ENCODE results near the gene PRKACA. TPM values are rescaled to one million over a fixed set of nuclear protein-coding genes. Genes with fewer than 3 reads are reported as not detected.
"Not testable (repeated sequence)": the region's sequence is repeated elsewhere in the genome, so short reads cannot be mapped to it uniquely, and the experiment has no call there.

Gene PRKACA
- total and polyA plus RNA-seq, 7 donors = 33.6 to 59.1 (median 36.6) TPM

DNA sequence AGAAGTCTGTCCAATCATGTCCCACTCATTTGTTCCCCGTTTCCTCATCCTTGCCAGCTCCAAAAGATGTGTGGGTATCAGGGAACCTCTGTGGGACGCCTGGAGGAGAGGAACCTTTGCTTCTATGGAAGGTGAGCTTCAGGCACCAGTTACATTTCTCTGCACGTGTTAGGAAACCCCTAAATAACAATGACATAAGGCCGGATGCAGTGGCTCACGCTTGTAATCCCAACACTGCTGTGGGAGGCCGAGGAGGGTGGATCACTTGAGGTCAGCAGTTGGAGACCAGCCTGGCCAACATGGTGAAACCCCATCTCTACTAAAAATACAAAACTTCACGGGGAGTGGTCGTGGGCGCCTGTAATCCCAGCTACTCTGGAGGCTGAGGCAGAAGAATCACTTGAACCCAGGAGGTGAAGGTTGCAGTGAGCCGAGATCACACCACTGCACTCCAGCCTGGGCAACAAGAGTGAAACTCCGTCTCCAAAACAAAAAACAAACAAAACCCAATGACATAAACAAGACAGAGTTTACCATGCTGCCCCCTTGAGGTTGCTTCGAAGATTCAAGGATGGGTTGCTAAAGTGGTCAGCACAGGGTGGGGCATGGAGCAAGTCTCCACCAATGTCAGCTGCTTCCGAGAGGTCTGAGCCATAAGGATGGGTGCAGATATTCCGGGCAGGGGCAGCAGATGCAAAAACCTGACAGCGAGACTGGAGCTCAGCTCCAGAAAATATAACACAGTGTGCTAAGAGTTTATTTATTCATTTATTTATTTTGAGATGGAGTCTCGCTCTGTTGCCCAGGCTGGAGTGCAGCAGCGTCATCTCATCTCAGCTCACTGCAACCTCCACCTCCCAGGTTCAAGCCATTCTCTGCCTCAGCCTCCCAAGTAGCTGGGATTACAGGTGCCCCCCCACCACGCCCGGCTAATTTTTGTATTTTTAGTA is 74.6 kb downstream of the PRKACA start:
- H3K9me3 ChIP-seq, H3K27ac ChIP-seq, H3K36me3 ChIP-seq, H3K27me3 ChIP-seq, H3K4me3 ChIP-seq, DNase-seq, H3K4me1 ChIP-seq: not testable (repeated sequence)
- 68 to 70% methylated on average over 19 of the region's 19 CpGs for WGBS, 2 donors
- intact Hi-C loops (cut with DNase I) = loop anchor here (10.0 kb wide), 1 partner anchor 448 kb away; no protein-coding TSS in a partner anchor
- peak in 2 of 4 experiments; percentile 26 to 40 for TF ChIP-seq CTCF (IDR thresholded peaks at IDR 0.05)

Other genes with a start within 250 kb of the PRKACA start
- gene NANOS3, start 240.6 kb downstream of the PRKACA start, total RNA-seq = not detected
- under 1 TPM in 1 of 3 donors, not detected in 2; 0.16 TPM for gene NANOS3, start 240.6 kb downstream of the PRKACA start, polyA plus RNA-seq
- gene BRME1, start 211.6 kb downstream of the PRKACA start, total RNA-seq = 1 to 10 TPM in 3 of 4 donors, under 1 TPM in 1; 0.99 to 3.6 (median 1.3) TPM
- 1 to 10 TPM; 1.8 to 9.0 (median 3.2) TPM for gene BRME1, start 211.6 kb downstream of the PRKACA start, polyA plus RNA-seq
- gene CC2D1A, start 211.6 kb downstream of the PRKACA start, total RNA-seq = 10 to 100 TPM; 15.0 to 33.5 (median 21.4) TPM
- 10 to 100 TPM; 38.4 to 88.2 (median 65.7) TPM for gene CC2D1A, start 211.6 kb downstream of the PRKACA start, polyA plus RNA-seq
- gene PODNL1, start 179.3 kb downstream of the PRKACA start, total RNA-seq = not detected
- 1 to 10 TPM; 2.5 to 5.4 (median 2.9) TPM for gene PODNL1, start 179.3 kb downstream of the PRKACA start, polyA plus RNA-seq
- 10 to 100 TPM in 3 of 4 donors, 1 to 10 TPM in 1; 7.9 to 14.6 (median 12.1) TPM for gene DCAF15, start 165.3 kb downstream of the PRKACA start, total RNA-seq
- 10 to 100 TPM; 10.2 to 46.2 (median 11.3) TPM for gene DCAF15, start 165.3 kb downstream of the PRKACA start, polyA plus RNA-seq
- 1 to 10 TPM; 1.6 to 5.0 (median 1.9) TPM for gene RFX1, start 111.4 kb downstream of the PRKACA start, total RNA-seq
- 1 to 10 TPM; 2.1 to 7.9 (median 3.0) TPM for gene RFX1, start 111.4 kb downstream of the PRKACA start, polyA plus RNA-seq
- gene RLN3, start 89.6 kb downstream of the PRKACA start, total RNA-seq = 1 to 10 TPM in 1 of 4 donors, not detected in 3; 1.1 TPM
- gene RLN3, start 89.6 kb downstream of the PRKACA start, polyA plus RNA-seq = not detected
- gene IL27RA, start 86.0 kb downstream of the PRKACA start, total RNA-seq = 1 to 10 TPM; 1.4 to 2.5 (median 1.5) TPM
- gene IL27RA, start 86.0 kb downstream of the PRKACA start, polyA plus RNA-seq = 10 to 100 TPM in 1 of 3 donors, 1 to 10 TPM in 1, under 1 TPM in 1; 0.60 to 10.3 (median 1.6) TPM
- under 1 TPM in 2 of 4 donors, not detected in 2; 0.41 to 0.66 TPM for gene PALM3, start 55.7 kb downstream of the PRKACA start, total RNA-seq
- 1 to 10 TPM in 1 of 3 donors, not detected in 2; 1.5 TPM for gene PALM3, start 55.7 kb downstream of the PRKACA start, polyA plus RNA-seq
- gene MISP3, start 45.0 kb downstream of the PRKACA start, total RNA-seq = 1 to 10 TPM; 1.4 to 3.8 (median 1.7) TPM
- gene MISP3, start 45.0 kb downstream of the PRKACA start, polyA plus RNA-seq = 10 to 100 TPM; 22.7 to 26.4 (median 25.2) TPM
- gene C19orf67, start 32.0 kb downstream of the PRKACA start, total RNA-seq = not detected
- gene C19orf67, start 32.0 kb downstream of the PRKACA start, polyA plus RNA-seq = under 1 TPM in 1 of 3 donors, not detected in 2; 0.06 TPM
- gene SAMD1, start 27.0 kb downstream of the PRKACA start, total RNA-seq = 10 to 100 TPM in 3 of 4 donors, 1 to 10 TPM in 1; 8.7 to 28.2 (median 11.9) TPM
- gene SAMD1, start 27.0 kb downstream of the PRKACA start, polyA plus RNA-seq = 10 to 100 TPM; 15.6 to 40.9 (median 22.4) TPM
- 1 to 10 TPM in 3 of 4 donors, not detected in 1; 1.1 to 2.0 (median 1.4) TPM for gene ASF1B, start 18.8 kb upstream of the PRKACA start, total RNA-seq
- 10 to 100 TPM in 2 of 3 donors, 1 to 10 TPM in 1; 3.6 to 26.9 (median 13.6) TPM for gene ASF1B, start 18.8 kb upstream of the PRKACA start, polyA plus RNA-seq
- 10 to 100 TPM; 11.1 to 37.5 (median 19.1) TPM for gene ADGRL1, start 88.4 kb upstream of the PRKACA start, total RNA-seq
- gene ADGRL1, start 88.4 kb upstream of the PRKACA start, polyA plus RNA-seq = 10 to 100 TPM in 1 of 3 donors, 1 to 10 TPM in 2; 3.0 to 28.8 (median 4.6) TPM